Measurements from ENCODE around the gene DRC3. TPM values are rescaled to one million over a fixed set of nuclear protein-coding genes. Genes with fewer than 3 reads are reported as not detected.

DRC3 gene
- 13.9 TPM for total RNA-seq

GRCh38 chr17:17972126-17972951 lies at the start of gene DRC3, which contains the start of gene TOM1L2:
Gene DRC3 (plus strand): TSS chr17:17972862. CDS start chr17:17977599, 4,737 bp downstream.
Gene TOM1L2 (minus strand): TSS chr17:17972400. CDS start chr17:17972313, 87 bp downstream.

GRCh38 chr17:18038861-18039534 lies 66.3 kb downstream of the DRC3 start, which contains the start of the genes ATPAF2 and GID4:
Gene ATPAF2 (minus strand): TSS chr17:18039168. CDS start chr17:18039013, 155 bp downstream.
Gene GID4 (plus strand): TSS chr17:18039408. CDS start chr17:18039465, 57 bp downstream.

Other genes starting within 250 kb of the DRC3 start
- 68.8 TPM for gene SREBF1, start 135.9 kb upstream of the DRC3 start, total RNA-seq
- 54.0 TPM for gene TOM1L2, start 462 bp upstream of the DRC3 start, total RNA-seq
- gene ATPAF2, start 66.3 kb downstream of the DRC3 start, total RNA-seq = 31.6 TPM
- 10.7 TPM for gene GID4, start 66.5 kb downstream of the DRC3 start, total RNA-seq
- gene DRG2, start 115.1 kb downstream of the DRC3 start, total RNA-seq = 36.7 TPM
- gene MYO15A, start 135.9 kb downstream of the DRC3 start, total RNA-seq = 1.4 TPM
- 115 TPM for gene ALKBH5, start 211.0 kb downstream of the DRC3 start, total RNA-seq

Measured in camera-type eye (tissue), 1 donor.